HG02623 (cell line): ENCODE data around the gene MKRN2.
"Not testable (repeated sequence)": the region's sequence is repeated elsewhere in the genome, so short reads cannot be mapped to it uniquely, and the experiment has no call there.

Experiments used
- ATAC-seq: cut with Tn5 transposase; IDR thresholded peaks from one replicate; pipeline ENCODE4 v1.9.1; 2021; ENCODE audit warnings: moderate library complexity; ENCODE audit not compliant: unreplicated experiment

The MKRN2 gene

DNA sequence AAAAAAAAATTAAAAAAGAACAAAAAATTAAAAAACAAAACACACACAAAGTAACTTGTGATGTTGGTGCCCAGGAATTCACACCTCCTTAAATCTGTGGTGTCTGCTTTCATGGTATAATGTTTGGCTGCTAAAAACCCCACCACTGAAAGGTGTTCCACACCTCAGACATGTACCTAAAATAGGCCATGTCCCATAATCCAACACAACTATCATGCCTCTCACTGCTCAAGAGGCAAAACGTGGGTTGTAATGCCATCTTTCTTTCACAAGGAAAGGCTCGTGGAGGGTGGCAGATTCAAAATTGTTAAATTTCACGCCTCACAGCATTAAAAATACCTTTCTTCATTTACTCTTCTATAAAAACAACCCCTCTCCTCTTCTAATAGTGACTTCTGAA is 29.5 kb downstream of the MKRN2 start:
- ATAC-seq = no peak

DNA sequence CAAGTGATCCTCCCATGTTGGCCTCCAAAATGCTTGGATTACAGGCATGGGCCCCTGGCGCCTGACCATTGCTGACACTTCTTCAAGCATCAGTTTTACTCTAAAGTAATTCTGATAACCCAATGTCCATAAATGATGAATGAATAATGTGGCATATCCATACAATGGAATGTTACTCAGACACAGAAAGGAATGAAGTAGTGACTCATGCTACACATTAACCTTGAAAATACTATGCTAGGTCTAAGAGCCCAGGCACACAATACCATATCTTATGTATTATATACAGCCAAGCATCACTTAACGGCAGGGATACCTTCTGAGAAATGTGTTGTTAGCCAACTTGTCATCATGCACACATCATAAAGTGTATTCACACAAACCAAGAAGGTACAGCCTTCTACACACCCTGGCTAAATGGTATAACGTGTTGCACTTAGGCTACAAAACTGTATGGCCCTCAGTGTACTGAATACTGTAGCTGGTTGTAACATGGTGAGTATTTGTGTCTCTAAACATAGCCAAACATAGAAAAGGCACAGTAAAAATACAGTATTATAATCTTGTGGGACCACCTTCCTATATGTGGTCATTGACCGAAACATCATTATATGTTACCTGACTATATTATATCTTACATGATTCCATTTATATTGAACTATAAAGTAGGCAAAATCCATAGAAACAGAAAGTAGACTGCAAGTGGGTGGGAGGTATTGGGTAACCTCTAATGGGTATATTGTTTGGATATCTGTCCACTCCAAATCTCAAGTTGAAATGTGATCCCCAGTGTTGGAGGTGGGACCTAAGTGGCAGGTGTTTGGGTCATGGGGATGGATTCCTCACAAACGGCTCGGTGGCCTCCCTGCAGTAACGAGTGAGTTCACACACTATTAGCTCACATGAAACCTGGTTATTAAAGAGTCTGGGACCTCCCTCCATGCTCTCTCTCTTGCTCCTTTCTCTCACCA is 31.4 kb downstream of the MKRN2 start:
- ATAC-seq = no peak

DNA sequence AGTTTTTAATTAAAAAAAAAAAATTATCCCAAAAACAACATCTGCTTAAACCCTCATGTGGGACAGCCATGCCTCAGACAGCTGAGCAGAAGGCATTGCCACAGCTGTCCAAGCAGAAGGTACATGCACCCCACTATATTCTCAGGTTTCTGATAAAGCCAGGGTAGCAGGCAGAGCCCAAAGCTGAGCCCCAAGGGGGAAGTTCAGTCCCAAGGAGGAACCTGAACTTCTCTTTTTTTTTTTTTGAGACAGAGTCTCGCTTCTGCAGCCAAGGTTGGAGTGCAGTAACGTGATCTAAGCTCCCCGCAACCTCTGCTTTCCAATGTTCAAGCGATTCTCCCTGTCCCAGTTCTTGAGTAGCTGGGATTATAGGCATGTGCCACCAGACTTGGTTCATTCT is 33.2 kb downstream of the MKRN2 start:
- no peak for ATAC-seq

DNA sequence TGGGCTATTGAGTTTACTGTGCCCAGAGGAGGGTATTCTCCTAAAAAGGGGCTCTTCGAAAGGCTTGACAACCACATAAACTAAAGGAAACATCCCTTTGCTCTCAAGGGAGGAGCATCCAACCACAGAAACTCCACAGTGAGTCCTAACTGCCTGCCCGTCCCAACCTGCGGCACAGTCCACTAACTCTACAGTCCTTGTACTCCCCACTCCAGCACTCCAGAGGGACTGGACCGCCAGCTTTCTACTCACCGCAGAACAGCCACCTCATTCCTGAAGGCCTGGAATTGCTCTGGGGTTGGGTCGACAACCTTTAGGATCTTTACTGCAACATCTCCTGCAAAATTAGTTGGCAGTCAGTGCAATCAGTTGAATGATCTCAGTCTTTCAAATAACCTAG is 34.6 kb downstream of the MKRN2 start:
- ATAC-seq = no peak

DNA sequence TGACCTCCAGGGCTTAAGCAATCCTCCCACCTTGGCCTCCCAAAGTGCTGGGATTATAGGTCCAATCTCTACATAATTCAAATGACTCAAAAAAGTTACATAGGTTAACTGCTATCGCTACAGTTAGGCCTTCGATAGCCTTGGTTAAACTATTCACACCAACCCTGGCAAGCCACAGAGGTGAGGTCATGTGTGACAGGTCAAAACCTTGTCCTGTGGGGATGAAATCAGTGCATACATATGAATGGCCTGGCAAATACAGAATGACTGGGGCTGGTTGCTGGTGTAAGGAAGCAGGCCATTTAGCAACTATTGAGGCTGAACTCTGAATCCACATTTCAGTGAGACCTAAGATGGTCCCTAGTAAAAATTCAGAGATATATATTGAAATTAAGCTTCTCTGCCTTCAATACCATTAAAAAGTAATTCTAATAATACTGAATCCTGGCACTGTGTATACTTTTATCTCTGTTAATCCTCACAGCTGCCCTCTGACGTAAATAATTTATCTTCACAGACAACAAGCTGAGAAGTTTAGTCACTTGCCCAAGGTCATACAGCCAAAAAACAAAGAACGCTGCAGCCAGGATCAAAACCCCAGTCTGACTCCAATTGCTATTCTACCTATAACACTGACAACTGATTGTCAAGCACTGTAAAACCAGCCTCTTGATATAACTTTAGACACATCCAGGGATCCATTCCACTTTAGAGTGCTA is 35.3 kb downstream of the MKRN2 start:
- ATAC-seq = no peak

DNA sequence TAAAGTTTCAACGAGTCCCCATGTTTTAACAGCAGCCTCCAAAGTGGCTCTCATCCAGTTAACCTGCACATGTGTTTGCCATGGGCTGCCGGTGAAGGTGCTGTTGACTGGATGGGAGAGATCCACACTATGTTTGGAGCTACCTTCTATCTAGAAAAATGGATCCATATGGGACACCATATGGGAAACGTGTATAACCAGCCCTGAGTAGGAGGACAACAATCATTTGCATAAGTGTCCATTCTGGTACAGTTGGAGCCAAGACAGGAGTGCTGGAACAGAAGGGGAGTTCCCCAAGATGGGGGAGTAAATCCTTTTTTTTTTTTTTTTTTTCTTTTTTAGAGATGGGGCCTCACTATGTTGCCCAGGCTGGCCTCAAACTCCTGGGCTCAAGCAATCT is 36.6 kb downstream of the MKRN2 start:
- no peak for ATAC-seq

DNA sequence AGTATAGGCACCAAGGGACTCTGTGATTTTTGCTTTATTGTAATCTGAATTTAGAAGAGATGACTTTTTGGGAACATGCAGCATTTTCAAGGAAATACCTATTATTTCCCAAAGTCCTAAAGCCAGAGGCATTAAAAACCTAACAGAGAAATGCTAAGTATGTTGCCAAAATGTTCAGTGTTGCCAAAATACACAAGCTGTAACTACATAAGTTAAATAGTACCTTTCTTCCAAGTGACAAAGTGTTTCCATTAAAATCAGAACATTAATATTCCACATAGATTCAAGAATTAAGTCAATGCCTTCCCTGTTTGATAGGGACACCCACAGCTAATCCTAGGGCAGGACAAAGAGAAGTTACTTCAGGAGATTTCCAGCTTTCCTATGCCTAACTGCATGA is 42.0 kb downstream of the MKRN2 start:
- ATAC-seq = no peak

DNA sequence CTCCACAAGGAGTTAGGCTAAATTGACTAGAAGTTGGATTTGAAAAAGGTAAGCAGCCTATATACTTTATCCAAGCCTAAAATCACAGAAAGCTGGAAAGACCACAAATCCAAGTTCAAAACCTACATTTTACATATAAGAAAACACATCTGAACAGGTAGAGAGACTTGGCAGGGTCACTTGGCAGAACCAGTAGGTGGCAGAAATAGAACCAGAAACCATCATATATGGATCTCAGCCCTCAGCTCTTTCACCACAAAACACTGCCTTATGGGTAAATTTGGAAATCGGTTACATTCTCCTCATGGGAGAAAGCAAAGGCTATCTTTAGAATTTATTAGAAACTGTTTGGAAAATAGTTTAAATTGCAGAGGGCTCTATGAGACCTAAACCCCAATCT is 44.2 kb downstream of the MKRN2 start:
- no peak for ATAC-seq

DNA sequence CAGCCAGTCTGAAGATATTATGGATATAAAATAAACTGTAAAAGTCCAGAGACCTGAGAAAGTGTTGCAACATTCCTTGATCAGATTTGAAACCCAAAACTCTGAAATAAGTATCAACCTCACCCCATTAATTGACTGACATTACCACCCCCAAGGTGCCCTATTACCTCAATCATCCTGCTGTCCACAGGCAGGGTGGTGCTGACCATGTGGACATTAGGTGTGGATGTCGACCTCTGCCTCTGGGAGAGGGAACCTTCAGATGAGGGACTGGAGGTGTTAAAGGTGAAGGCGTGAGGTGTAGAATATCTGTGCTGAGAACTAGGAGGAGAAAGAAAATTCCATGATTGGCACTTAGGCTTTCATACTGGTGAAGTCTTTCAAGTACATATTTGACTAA is 47.1 kb downstream of the MKRN2 start:
- ATAC-seq = no peak

DNA sequence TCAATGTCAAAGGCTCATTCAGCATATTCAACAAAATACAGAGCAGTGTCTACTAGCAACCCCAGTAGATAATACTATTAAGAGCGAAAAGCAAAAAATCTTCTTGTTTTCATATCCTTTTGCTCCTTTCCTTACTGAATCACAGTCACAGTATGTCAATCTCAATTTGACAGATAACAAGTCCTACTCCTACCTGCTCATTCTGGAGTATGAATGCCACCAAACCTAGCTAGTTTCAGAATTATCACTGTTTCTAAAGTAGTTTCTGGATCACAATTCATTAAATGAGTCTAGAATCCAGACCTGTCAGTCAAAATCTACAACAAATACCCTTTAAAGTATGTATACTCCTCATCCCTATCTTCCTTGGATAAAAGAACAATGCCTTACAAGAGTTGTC is 51.5 kb downstream of the MKRN2 start:
- ATAC-seq = no peak

DNA sequence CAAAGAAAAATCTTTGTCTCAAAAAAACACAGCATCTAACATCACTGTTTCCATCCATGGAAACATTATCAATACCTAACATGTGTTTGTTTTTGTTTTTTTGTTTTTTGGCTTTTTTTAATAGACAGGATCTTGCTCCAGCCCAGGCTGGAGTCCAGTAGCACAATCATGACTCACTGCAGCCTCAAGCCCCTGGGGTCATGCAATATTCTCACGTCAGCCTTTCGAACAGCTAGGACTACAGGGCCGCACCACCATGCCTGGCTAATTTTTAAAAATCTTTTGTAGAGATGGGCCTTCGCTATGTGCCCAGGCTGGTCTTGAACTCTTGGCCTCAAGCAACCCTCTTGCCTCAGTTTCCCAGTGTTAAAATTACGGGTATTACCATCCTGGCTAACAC is 54.2 kb downstream of the MKRN2 start:
- ATAC-seq = no peak

DNA sequence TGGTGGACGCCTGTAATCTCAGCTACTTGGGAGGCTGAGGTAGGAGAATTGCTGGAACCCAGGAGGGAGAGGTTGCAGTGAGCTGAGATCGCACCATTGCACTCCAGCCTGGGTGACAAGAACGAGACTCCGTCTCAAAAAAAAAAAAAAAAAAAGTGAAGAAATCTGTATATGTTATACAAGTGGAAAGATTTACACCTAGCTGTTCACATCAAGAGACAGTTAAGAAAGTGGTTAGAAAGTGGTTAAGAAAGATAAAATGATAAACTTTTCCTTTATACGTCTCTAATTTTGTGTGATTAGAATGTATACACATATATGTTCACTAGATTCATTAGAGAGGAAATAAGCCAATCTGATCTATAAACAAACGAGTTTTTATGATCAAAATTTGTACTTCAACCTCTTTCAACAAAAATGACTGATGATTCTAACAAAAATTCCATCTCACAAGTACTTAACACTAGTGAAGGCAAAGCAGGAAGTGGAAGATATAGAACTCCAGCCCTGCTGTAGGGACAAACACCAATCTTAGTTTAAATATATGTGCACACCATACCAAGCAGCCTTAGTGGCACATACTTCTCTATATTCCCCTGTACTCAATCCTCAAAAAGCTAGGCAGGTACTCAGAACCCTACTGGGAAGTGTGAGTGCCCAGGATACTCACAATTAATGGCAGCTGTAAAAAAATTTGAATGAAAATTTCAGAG is 55.8 kb downstream of the MKRN2 start:
- no peak for ATAC-seq

DNA sequence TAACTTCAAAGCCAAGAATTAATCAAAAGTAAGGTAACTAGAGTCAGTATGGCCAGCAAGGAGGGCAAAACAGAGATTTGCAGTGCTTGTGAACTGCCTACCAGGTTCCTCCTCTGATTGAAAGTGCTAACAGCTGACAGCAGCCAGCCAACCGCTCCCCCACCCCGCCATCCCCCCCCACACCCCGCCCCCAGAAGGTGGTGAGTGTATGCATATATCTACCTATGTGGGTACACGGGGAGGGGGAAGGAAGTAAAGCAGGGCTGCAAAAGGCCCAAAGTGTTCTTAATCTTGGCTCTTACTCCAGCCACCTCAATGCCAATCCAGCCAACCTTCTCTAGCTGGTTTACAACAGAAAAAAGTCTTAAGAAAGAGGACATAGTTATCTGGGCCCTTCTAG is 56.4 kb downstream of the MKRN2 start:
- no peak for ATAC-seq

DNA sequence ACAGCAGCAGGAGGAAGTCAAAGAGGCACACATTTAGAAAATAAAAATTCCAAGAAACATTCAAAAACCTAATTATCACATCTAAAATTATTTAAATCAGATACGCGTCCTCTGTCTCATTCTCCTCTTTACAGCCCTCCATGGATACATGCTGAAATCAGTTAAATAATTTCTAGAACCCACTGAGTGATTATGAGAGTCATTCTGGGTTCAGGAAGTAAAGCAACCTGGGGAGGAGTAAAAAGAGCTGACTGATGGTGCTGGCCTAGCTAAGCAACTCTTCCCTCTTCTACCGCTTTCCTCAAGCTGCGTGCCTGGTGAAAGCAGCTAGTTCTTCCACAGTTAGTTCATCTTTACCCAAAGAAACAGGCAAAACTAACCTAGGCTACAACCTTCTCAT is 58.4 kb downstream of the MKRN2 start:
- ATAC-seq = no peak

DNA sequence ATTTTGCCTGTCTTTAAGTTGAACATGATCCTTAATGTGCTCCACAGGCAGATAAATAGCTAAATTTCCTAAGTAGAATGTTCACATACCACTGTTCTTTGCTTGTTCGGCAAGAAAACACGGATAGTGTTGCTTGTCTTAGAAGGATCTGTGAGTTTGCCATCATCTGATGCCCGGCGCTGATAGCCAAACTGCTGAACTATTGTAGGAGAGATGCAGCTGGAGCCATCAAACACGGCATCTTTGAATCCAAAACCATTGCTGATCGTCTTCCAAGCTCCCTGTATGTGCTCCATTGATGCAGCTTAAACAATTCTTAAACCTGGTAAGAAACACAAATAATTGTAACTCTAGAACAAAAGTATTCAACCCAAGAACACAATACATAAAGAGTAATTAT is 61.5 kb downstream of the MKRN2 start:
- ATAC-seq = no peak

DNA sequence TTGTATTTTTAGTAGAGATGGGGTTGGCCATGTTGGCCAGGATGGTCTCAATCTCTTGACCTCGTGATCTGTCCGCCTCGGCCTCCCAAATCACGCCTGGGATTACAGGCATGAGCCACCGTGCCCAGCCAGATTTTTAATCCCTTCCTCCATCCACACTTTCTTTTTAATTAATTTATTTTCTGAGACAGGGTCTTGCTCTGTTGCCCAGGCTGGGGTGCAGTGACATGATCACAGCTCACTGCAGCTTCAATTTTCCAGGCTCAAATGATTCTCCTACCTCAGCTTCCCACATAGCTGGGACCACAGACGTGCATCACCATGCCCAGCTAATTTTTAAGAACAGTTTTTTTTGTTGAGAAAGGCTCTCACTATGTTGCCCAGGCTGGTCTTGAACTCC is 63.4 kb downstream of the MKRN2 start:
- ATAC-seq = no peak

DNA sequence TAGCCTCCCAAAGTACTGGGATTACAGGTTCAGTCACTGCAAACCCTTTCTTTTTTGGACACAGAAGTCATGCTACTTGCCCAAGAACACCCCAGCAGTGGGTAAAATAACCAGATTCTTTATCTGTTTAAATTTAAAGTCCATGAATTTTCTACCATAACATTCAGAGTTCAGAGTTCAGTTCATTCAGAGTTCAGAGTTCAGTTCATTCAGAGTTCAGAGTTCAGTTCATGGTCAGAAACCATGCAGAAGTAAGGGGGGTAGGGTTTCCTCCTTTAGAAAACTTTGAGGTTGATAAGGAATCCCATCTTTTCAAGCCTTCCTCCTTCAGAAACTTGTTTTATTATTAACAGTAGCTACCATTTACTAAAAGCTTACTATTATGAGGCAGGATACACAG is 63.8 kb downstream of the MKRN2 start:
- ATAC-seq = no peak

DNA sequence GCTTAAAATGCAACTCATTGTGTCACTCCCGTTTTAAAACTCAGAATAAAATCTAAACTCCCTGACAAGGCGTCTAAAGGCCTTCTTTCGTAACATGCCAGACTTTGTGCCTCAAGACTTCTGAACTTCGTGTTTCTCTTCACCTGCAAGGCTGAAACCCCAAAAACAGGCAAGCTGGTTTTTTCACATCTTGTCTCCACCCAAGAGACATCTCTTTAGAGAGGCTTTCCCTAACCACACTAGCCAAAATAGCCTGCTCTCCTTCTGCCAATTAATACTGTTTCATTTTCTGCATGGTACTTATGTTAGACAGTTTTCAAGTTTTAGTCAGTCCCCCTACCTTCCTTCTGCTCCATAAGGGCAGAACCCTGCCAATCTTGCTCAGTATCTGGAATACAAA is 65.4 kb downstream of the MKRN2 start:
- no peak for ATAC-seq

DNA sequence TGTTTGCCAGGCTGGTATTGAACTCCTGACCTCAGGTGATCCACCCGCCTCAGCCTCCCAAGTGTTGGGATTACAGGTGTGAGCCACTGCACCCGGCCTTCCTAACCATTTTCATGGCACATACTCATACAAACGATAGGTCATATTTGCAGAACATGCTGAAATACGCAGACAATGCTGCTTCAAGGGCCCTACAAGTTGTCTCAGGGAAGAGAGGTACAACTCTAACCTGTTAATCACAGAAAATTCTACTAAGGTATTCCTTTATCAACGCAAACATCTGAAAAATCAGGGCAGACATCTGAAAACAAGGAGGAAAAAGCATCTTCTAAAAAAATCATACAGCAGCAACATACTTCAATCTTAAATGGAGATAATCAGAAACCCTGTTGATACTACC is 67.2 kb downstream of the MKRN2 start:
- no peak for ATAC-seq

DNA sequence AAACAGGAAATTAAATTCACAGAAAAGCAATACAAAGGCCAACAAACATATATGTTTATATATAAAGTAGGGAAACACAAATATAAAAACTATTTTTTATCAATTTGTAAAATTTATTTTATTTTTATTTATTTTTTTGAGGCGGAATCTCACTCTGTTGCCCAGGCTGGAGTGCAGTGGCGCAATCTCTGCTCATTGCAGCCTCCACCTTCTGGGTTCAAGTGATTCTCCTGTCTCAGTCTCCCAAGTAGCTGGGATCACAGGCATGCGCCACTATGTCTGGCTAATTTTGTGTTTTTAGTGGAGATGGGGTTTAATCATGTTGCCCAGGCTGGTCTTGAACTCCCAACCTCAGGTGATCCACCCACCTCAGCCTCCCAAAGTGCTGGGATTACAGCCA is 68.1 kb downstream of the MKRN2 start:
- not testable (repeated sequence) for ATAC-seq

DNA sequence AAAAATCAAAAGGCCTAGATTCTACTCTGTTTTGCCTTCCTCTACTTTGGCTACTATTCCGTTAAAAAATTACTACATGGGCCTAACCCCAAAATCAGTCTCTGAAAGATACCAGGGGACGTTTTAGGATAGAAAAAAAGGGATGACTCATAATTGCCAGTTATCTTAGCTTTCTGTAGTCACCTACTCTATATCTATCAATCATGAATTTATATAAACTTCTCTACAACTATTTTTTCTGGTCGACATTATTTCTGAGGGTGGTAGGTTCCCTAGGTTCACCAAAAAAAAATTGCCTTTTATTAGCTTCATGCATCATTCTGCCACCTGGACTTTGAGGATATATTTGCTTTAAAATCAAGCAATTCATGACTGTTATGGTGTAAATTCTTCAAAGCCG is 70.5 kb downstream of the MKRN2 start:
- ATAC-seq = no peak

DNA sequence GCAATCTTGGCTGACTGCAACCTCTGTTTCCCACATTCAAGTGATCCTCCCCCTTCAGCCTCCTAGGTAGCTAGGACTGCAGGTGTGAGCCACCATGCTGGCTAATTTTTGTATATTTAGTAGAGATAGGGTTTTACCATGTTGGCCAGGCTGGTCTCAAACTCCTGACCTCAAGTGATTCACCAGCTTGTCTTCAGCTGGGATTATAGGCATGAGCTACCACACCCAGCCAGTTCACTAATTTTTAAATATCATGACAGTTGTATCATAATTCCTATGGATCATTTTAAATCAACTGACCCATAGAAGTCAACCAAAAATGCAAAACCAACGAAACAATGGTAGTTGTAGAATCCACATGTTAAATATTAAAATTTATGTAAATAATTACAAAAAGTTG is 71.9 kb downstream of the MKRN2 start:
- ATAC-seq = no peak
